Cardiac septum (tissue), 1 donor: ENCODE data around the gene AMY1C. TPM values are rescaled to one million over a fixed set of nuclear protein-coding genes. Genes with fewer than 3 reads are reported as not detected.
A peak's percentile ranks its signal among the peaks of the same experiment; 100 is the strongest.
"Not testable (repeated sequence)": the region's sequence is repeated elsewhere in the genome, so short reads cannot be mapped to it uniquely, and the experiment has no call there.

ENCODE experiments used
- DNase-seq: peaks from one replicate; pipeline ENCODE4 v3.0.0-alpha.2; 2020; ENCODE audit warnings: low spot score
- intact Hi-C: fragments of 100-400 bp; cut with DNase I; formaldehyde crosslinking; loops from one replicate; pipeline ENCODE4 v1.14.0; 2022
- long read RNA-seq: library from polyadenylated mRNA; unstranded; transcript quantifications from one replicate; pipeline ENCODE4 v2.0.0, GENCODE V29; 2021
- total RNA-seq: library from RNA; stranded (reverse); fragmentation: NEBNext Ultra II Directional; extraction: Animal tissue kit (Norgen Biotek cat#: 25700); gene quantifications from one replicate; pipeline ENCODE4 v1.2.1, GENCODE V29; 2021
- donor health status: DM: no; HTN: no; CAD: no.

Gene AMY1C
- not detected for total RNA-seq
- long read RNA-seq, result 0 reads

GRCh38 chr1:103749598-103749997 lies at the start of gene AMY1C:
TSS of gene AMY1C (plus strand) at chr1:103749898. CDS start at chr1:103750470, 572 bp downstream.
- not testable (repeated sequence) for DNase-seq

GRCh38 chr1:103700669-103701068 lies 49.0 kb upstream of the AMY1C start:
- DNase-seq, intact Hi-C loops: not testable (repeated sequence)

More at GRCh38 chr1:103749598-103749997, at the start of gene AMY1C:
- intact Hi-C loops, result not testable (repeated sequence)

- DNase-seq, intact Hi-C loops: not testable (repeated sequence)
Measured at GRCh38 chr1:103701256-103701655, 48.4 kb upstream of the AMY1C start.

GRCh38 chr1:103707670-103708069 lies 42.0 kb upstream of the AMY1C start:
- DNase-seq, intact Hi-C loops: not testable (repeated sequence)

GRCh38 chr1:103710381-103710780 lies 39.3 kb upstream of the AMY1C start:
- DNase-seq, intact Hi-C loops: not testable (repeated sequence)

- intact Hi-C loops, result not testable (repeated sequence)
- peak; percentile 35 for DNase-seq
Measured at GRCh38 chr1:103717404-103717803, 32.3 kb upstream of the AMY1C start.

- DNase-seq, intact Hi-C loops: not testable (repeated sequence)
Measured at GRCh38 chr1:103721473-103721872, 28.2 kb upstream of the AMY1C start.

GRCh38 chr1:103735334-103735733 lies 14.4 kb upstream of the AMY1C start:
- intact Hi-C loops, DNase-seq: not testable (repeated sequence)

- intact Hi-C loops, result not testable (repeated sequence)
Measured at GRCh38 chr1:103738031-103738430, 11.7 kb upstream of the AMY1C start.

GRCh38 chr1:103744449-103744848 lies 5.2 kb upstream of the AMY1C start:
- DNase-seq, intact Hi-C loops: not testable (repeated sequence)

More at GRCh38 chr1:103738031-103738430, 11.7 kb upstream of the AMY1C start:
- DNase-seq, result not testable (repeated sequence)

- DNase-seq, intact Hi-C loops: not testable (repeated sequence)
Measured at GRCh38 chr1:103745040-103745439, 4.7 kb upstream of the AMY1C start.

- DNase-seq, intact Hi-C loops: not testable (repeated sequence)
Measured at GRCh38 chr1:103748273-103748672, 1.4 kb upstream of the AMY1C start.

GRCh38 chr1:103761896-103762295 lies 12.2 kb downstream of the AMY1C start:
- DNase-seq, result no peak
- intact Hi-C loops, result no loop called here

GRCh38 chr1:103779932-103780331 lies 30.2 kb downstream of the AMY1C start:
- intact Hi-C loops, result no loop called here
- no peak for DNase-seq

GRCh38 chr1:103783944-103784377 lies 34.3 kb downstream of the AMY1C start:
- intact Hi-C loops, result no loop called here
- DNase-seq, result no peak

- intact Hi-C loops, result loop anchor here (5.0 kb wide), 1 partner anchor 344 kb away; no protein-coding TSS in a partner anchor
- no peak for DNase-seq
Measured at GRCh38 chr1:103788377-103788776, 38.7 kb downstream of the AMY1C start.

GRCh38 chr1:103790172-103790571 lies 40.5 kb downstream of the AMY1C start:
- intact Hi-C loops, result no loop called here
- DNase-seq, result no peak

Other genes with a start within 250 kb of the AMY1C start
- 26.2 TPM for gene RNPC3, start 224.2 kb upstream of the AMY1C start, total RNA-seq
- gene AMY2B, start 178.3 kb upstream of the AMY1C start, total RNA-seq, result 31.1 TPM
- gene AMY2A, start 132.5 kb upstream of the AMY1C start, total RNA-seq, result not detected
- not detected for gene AMY1A, start 94.1 kb upstream of the AMY1C start, total RNA-seq
- not detected for gene AMY1B, start 53.7 kb upstream of the AMY1C start, total RNA-seq